ENCODE measurements around the gene RHBDL1.
A peak's percentile ranks its signal among the peaks of the same experiment; 100 is the strongest.
"Not testable (repeated sequence)": the region's sequence is repeated elsewhere in the genome, so short reads cannot be mapped to it uniquely, and the experiment has no call there.

Gene RHBDL1

DNA sequence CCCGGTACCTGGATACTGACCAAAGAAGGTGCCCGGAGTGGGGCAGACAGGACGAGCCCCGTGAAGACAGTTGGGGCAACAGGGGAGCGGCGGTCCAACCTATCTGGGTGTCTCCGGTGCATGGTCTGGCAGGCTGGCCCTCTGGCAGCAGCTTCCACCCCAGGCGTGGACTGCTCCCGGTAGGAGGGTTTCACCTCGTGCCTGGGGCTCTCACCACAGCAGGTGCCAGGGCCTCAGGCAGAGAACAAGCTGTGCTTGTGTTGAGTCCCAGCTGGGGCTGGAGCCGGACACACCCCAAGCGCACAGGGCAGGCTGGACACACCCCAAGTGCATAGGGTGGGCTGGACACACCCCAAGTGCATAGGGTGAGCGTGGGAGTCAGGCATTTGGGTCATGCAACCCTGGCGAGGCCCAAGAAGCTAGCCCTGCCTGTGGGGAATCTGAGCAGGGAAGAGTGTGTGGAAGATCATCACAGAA, 31.6 kb downstream of the RHBDL1 start:
- DNase-seq (ENCODE audit: low read depth) = no peak

GRCh38 chr16:708019-708418, 32.5 kb downstream of the RHBDL1 start:
- no peak for DNase-seq (ENCODE audit: low read depth)

DNA sequence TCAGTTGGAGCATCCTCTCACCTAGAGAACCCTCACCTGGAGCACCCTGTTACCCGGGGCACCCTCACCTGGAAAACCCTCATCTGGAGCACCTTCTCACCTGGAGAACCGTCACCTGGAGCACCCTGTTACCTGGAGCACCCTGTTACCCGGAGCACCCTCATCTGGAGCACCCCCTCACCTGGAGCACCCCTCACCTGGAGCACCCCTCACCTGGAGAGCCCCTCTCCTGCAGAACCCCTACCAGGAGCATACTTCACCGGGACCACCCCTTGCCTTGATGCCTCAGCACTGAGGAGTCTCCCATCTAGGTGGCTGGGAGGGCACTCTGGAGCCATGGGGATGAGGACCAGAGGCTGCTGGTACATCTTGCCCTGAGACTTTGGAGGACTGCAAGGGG, 33.5 kb downstream of the RHBDL1 start:
- no peak for DNase-seq (ENCODE audit: low read depth)

DNA sequence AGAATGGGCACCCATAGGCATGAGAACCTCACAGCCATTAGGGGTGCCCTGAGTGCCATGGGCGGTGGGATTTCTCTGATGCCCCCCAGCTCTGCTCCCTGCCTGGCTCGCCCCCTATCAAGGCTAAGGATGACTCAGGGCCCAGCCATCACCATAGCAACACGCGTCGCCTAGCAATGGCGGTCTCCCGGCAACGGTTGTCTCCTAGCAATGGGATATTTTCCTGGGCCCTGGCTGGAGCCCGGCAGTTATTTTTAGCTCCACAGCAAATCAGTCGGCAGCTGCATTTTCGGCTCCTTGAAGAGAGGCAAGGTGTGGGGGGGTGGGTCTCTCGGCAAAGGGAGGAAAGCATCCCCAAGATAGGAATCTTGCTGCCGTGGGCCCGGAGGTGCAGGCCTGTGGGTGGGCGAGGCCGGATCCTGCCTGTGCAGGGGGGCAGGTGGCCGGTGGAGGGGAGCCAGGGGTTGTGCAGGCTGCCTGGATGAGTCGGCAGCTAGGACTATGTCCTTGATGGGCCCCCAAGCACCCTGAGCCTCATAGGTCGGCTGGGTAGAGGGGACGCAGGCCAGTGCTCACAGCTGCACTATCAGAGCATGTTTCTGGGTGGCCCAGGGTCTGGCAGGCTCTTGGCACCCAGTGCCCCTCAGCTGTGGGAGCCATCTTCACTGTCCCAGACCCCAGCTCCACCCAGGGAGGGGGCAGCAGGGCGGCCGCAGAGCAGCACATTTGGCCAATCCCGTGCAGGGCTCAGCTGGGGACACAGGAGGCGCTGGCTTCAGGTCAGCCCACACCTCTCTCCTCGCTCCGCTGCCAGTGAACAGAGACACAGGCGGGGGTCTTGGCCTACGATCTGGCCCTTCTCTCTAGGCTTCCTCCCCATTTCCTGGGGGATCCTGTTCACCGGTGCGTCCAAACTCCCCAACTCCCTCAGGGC, 34.4 kb downstream of the RHBDL1 start:
- DNase-seq (ENCODE audit: low read depth) = no peak

GRCh38 chr16:710500-711075, 35.1 kb downstream of the RHBDL1 start:
- DNase-seq (ENCODE audit: low read depth) = no peak

- no peak for DNase-seq (ENCODE audit: low read depth)
These were observed 35.6 kb downstream of the RHBDL1 start for GRCh38 chr16:711084-711483.

- peak; percentile 63 for DNase-seq (ENCODE audit: low read depth)
These were observed 36.3 kb downstream of the RHBDL1 start for GRCh38 chr16:711548-712320.

GRCh38 chr16:712740-713250, 37.3 kb downstream of the RHBDL1 start:
- DNase-seq (ENCODE audit: low read depth) = not testable (repeated sequence)

DNA sequence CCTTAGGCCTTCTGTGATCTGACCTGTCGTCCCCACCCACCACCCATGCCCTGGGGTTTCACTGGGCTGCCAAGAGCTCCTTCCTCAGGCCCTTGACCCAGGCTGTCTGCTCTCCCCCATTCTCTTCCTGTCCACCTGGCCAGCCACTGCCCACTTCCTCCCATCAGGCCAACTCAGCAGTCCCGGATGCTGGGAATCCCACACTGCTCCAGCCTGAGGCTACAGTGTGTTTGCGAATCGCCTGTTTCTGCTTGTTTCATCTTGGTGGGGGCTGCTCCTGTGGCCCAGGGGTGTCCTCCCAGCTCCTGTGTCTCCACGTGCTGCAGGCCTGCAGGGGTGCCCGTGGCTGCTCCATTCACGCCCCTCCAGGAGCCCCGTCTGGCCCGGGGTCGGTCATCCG, 38.6 kb downstream of the RHBDL1 start:
- DNase-seq (ENCODE audit: low read depth) = no peak

GRCh38 chr16:714558-715476, 39.3 kb downstream of the RHBDL1 start, which contains the start of gene METRN:
Gene METRN (plus strand): TSS chr16:715118. CDS start chr16:715290, 172 bp downstream.
- DNase-seq (ENCODE audit: low read depth) = peak; percentile 83

- no peak for DNase-seq (ENCODE audit: low read depth)
These were observed 40.2 kb downstream of the RHBDL1 start for GRCh38 chr16:715477-716199.

DNA sequence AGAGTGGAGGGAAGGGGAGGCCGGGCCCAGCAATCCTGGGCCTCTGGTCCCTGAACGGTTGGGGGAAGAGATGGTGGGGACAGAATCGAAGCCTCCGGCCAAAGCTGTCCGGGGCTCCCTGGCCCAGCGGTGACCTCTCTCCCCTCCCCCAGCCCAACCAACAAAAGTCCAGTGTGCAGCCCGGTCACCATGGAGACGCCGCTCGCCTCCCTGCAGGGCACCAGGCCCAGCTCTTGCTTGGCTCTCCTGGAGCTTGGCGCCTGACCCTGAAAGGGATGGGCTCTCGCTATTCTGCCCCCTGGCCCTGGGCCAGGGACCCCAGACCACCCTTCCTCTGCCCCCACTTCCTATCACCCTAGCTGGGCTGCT, 40.7 kb downstream of the RHBDL1 start:
- no peak for DNase-seq (ENCODE audit: low read depth)

- no peak for DNase-seq (ENCODE audit: low read depth)
These were observed 41.4 kb downstream of the RHBDL1 start for GRCh38 chr16:716768-717325.

- DNase-seq (ENCODE audit: low read depth) = no peak
These were observed 42.2 kb downstream of the RHBDL1 start for GRCh38 chr16:717450-718245.

DNA sequence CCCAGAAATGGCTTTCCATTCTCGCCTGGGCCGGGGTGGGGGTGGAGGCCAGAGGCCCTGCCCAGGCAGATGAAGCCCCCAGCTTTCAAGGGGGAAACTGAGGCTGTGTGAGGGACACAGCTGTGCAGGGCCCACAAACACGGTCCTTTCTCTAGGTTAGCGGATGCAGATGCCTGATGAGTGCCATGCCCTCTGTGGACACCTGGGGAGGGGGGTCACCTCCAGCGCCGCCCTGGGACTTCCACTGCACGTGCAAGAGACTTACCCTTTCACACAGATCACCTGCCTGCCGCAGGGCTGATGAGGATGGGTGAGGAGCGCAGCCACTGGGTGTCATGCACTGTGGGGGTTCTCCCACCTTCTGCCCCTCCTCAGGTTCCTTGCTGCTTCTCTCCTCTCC, 42.9 kb downstream of the RHBDL1 start:
- no peak for DNase-seq (ENCODE audit: low read depth)

DNA sequence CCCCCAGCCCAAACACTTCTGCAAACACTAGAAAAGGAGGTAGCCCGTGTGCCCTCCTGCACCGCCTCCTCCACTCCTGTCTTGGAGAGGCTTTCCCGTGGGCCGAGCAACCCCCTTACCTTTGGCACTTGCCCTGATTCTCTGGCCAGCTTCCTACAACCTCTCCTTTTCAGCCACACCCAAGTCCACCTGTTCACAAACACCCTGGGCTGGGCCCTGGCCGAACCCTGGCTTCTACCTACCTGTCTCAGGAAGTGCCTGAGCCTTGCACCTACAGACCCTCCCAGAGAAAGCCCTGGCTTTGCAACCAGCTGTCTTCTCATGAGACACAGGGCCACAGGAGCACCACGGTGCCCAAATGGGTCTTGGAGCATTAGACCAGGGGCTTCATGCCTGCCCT, 43.5 kb downstream of the RHBDL1 start:
- DNase-seq (ENCODE audit: low read depth) = no peak

DNA sequence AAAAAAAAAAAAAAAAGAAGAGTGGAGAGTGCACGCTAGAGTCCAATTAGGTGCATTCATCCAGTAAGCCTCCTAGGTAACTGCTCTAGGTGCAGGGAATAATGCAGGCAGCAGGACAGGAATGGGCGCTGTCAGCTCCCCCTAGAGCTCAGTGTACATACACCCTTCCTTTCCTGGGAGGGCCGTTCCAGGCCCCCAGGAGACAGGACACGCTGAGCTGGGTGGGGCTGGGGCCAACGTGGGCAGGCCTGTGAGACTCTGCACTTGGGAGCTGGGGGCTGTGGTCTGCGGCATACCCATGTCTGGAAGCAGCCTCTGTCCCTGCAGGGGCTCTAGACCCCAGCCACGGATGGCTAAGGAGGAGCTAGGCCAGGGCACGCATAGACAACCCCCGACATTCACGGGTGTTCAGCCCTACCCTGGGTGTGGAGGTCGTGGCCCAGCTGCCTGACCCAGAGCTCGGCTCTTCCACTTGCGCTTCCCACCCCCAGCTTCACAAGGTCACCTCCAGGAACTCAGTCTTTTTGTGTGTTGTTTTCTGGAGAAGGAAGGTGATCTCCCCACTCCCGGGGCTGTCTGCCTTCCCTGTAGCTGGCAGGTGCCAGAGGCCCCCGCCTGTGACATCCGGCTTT, 44.5 kb downstream of the RHBDL1 start:
- DNase-seq (ENCODE audit: low read depth) = no peak

DNA sequence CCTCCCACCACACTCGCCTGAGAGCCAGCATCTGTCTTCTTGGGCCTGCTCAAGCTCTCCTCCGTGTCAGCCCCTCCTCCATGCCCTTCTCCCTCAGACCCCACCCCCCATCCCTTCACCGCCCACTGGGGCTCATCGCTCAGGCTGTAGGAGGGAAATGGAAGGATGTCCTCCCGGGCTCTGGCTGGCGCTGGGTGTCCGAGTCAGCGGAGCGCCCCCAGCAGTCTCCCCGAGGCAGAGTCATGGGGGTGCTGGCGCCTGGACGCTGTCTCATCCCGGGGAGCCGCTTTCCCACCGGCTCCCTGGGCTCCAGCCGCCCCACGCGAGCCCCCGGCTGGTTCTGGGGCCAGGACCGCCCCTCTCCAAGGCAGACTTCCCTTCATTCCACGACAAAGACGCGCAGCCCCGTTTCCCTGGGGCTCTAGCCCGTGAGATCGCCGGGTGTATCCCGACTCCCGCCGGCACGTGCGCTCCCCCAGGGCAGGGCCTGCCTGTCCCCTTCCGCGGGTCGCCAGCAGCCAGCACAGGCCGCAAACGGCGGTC, 45.0 kb downstream of the RHBDL1 start:
- no peak for DNase-seq (ENCODE audit: low read depth)
